CD4-positive, alpha-beta T cell (primary cell): ENCODE measurements around the gene DGKB. TPM values are rescaled to one million over a fixed set of nuclear protein-coding genes. Genes with fewer than 3 reads are reported as not detected.

Source experiments
- ATAC-seq: fragments of 200-7000 bp; cut with Tn5 transposase; one replicate; pipeline ENCODE4 v1.10.0; 2022; ENCODE audit warnings: mild to moderate bottlenecking; ENCODE audit not compliant: poor library complexity
- CTCF ChIA-PET: fragments of 350-600 bp; sonication (Branson Sonifier 250); formaldehyde crosslinking; loops from one replicate; lab custom pipeline; 2021; ENCODE audit warnings: antibody characterized with exemption, inconsistent platforms; lab: Charles Lee
- POLR2A ChIA-PET: fragments of 350-600 bp; sonication (Branson Sonifier 250); formaldehyde crosslinking; loops from one replicate; lab custom pipeline; 2021; ENCODE audit warnings: antibody characterized with exemption, inconsistent platforms; lab: Charles Lee
- DNase-seq, 14 experiments: peaks; one replicate each; pipeline ENCODE4 v3.0.0-alpha.2; 2013 to 2020; ENCODE audit warnings: mixed read lengths in 2 of 14
- H3K27ac ChIP-seq, 2 donors: one replicate each; pipeline versions ENCODE4 v1.5.1 to v1.7.0; 2013; ENCODE audit warnings: low read length in 2 of 2, low read depth in 1 of 2, mild to moderate bottlenecking in 1 of 2
- H3K27me3 ChIP-seq, 2 experiments: 1 replicate in 1 of 2; 2 replicates in 1 of 2; pipeline versions ENCODE4 v1.6.1 to v1.7.0; 2013; ENCODE audit warnings: low read length in 2 of 2, control low read depth in 1 of 2, mild to moderate bottlenecking in 1 of 2, moderate library complexity in 1 of 2; ENCODE audit not compliant: insufficient read depth in 2 of 2, control insufficient read depth in 1 of 2
- H3K36me3 ChIP-seq: one replicate; pipeline ENCODE4 v1.6.1; 2013; ENCODE audit warnings: low read length, control low read depth; ENCODE audit not compliant: insufficient read depth
- H3K4me1 ChIP-seq: one replicate; pipeline ENCODE4 v1.6.1; 2013; ENCODE audit warnings: low read length, control low read depth; ENCODE audit not compliant: insufficient read depth
- H3K4me3 ChIP-seq: one replicate; pipeline ENCODE4 v1.5.1; 2013; ENCODE audit warnings: mild to moderate bottlenecking, low read length, moderate library complexity
- H3K9me3 ChIP-seq, 2 experiments: 1 replicate in 1 of 2; 2 replicates in 1 of 2; pipeline versions ENCODE4 v1.6.1 to v1.7.0; 2013; ENCODE audit warnings: low read length in 2 of 2, mild to moderate bottlenecking in 2 of 2, control low read depth in 1 of 2, moderate library complexity in 1 of 2; ENCODE audit not compliant: control insufficient read depth in 1 of 2, insufficient read depth in 1 of 2
- H3K27ac Mint-ChIP-seq: one replicate; pipeline ENCODE4 v1.8.0; 2020; ENCODE audit warnings: mixed read lengths
- H3K27me3 Mint-ChIP-seq: one replicate; pipeline ENCODE4 v1.8.0; 2021; ENCODE audit warnings: mixed read lengths
- H3K36me3 Mint-ChIP-seq: one replicate; pipeline ENCODE4 v1.8.0; 2021; ENCODE audit warnings: low read depth, mixed read lengths
- H3K4me1 Mint-ChIP-seq: one replicate; pipeline ENCODE4 v1.8.0; 2021; ENCODE audit warnings: low read depth, mixed read lengths
- H3K4me3 Mint-ChIP-seq: one replicate; pipeline ENCODE4 v1.8.0; 2020; ENCODE audit warnings: mild to moderate bottlenecking, mixed read lengths
- H3K9me3 Mint-ChIP-seq: one replicate; pipeline ENCODE4 v1.8.0; 2020; ENCODE audit warnings: mixed read lengths
- CTCF ChIP-seq: fragments of 200-600 bp; IDR thresholded peaks from one replicate; pipeline ENCODE4 v1.8.0; 2022; ENCODE audit warnings: antibody characterized with exemption, mild to moderate bottlenecking
- intact Hi-C, 2 experiments: fragments of 100-400 bp; cut with DNase I in 1 of 2; cut with micrococcal nuclease in 1 of 2; formaldehyde crosslinking; loops; one replicate each; pipeline versions ENCODE4 v1.15.1 to v1.9.0; 2023 to 2025; cut with DNase I, micrococcal nuclease
- total RNA-seq, 174 experiments: library from RNA in 2 of 174; stranded (reverse) in 2 of 174; gene quantifications; one replicate each; pipeline ENCODE4 v1.2.3 and lab custom pipeline; 2021 to 2026

The DGKB gene
- total RNA-seq, 2 experiments from 2014 or later: not detected

DNA sequence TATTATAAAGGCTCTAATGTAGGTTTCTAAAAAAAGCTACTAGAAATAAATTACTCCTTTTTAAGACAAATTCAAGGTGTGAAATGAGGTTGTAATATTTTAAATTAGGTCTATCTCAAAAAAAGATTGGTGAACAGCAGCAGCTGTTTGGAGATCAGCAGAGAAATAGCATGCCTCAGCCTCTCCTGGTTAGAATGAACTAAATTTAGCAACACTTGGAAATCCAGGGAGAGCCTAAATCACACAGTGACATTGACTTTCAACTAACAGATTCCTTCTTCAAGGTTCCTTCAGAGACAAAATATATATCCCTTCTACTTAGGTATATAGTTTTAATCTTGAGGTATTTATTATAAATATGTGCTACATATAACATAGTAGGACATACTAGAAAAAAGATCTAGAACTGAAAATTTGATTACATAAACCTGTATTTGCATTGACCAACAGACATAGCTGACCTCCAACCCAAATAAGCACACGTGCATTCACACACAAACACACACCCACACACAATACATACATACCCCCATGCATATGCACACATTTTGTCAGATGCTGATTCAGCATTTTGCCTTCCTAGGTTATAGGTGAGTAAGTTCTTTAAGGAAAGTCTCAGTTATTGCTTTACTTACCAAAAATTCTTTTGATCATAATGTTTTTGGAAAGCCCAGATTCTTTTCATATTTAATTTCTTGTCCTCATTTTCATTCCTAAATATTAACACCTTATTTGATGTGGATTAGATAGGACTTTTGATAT, 47.3 kb downstream of the DGKB start:
- Mint-ChIP-seq H3K9me3 (peaks cover 3% of the 10 kb centered on the region), H3K27ac (no peak overlapping the region), H3K27me3 (no peaks in the 10 kb centered on the region), H3K36me3 (no peaks in the 10 kb centered on the region), H3K4me1 (no peaks in the 10 kb centered on the region), H3K4me3 (no peak overlapping the region)
- no peaks in the 10 kb centered on the region for H3K9me3 ChIP-seq
- H3K27me3 ChIP-seq: no peaks in the 10 kb centered on the region
- ATAC-seq: no peak
- ChIA-PET CTCF (no interaction called here), POLR2A (no interaction called here)
- intact Hi-C loops: no loop called here
- DNase-seq: no peak
- H3K4me3 ChIP-seq: no peak overlapping the region
- H3K27ac ChIP-seq: no peak overlapping the region
- no peak for TF ChIP-seq CTCF
- no peaks in the 10 kb centered on the region for H3K4me1 ChIP-seq
- no peaks in the 10 kb centered on the region for H3K36me3 ChIP-seq

DNA sequence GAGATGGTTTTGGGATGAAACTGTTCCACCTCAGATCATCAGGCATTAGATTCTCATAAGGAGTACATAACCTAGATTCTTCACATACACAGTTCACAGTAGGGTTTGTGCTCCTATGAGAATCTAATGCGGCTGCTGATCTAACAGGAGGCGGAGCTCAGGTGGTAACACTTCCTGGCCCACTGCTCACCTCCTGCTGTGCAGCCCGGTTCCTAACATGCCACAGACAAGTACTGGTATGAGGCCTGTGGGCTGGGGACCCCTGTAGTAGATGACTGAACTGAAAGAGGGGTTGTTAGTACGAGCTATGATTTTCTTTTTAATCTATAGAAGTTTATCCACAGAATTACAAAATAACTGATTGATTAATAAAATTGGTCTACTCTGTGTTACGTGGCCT, 48.1 kb downstream of the DGKB start:
- ChIA-PET CTCF (no interaction called here), POLR2A (no interaction called here)
- Histone ChIP-seq H3K4me1 (no peaks in the 10 kb centered on the region), H3K27ac (no peak overlapping the region), H3K4me3 (no peak overlapping the region), H3K27me3 (no peaks in the 10 kb centered on the region), H3K9me3 (no peaks in the 10 kb centered on the region), H3K36me3 (no peaks in the 10 kb centered on the region)
- Mint-ChIP-seq H3K4me1 (no peaks in the 10 kb centered on the region), H3K9me3 (peaks cover 3% of the 10 kb centered on the region), H3K27me3 (no peaks in the 10 kb centered on the region), H3K4me3 (no peak overlapping the region), H3K36me3 (no peaks in the 10 kb centered on the region), H3K27ac (no peak overlapping the region)
- no peak for TF ChIP-seq CTCF
- no peak for ATAC-seq
- intact Hi-C loops: no loop called here
- DNase-seq: no peak

DNA sequence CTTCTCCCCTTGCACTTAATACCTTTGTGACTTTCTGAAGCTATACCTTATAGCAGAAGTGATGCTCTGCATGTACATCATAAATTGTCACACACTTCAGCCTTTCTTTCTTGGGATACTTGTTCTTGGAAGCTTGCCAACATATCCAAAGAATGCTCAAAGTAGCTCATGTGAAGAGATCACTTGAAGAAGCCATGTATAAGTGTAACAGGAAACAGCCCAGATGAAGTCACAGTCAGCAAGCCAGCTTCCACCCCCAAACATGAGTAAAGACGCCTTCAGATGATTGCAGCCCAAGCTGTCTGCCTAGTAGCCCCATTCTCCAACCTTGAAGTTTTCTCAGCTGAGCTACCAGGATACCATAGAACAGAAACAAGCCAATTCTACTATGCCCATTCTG, 50.9 kb downstream of the DGKB start:
- H3K4me3 Mint-ChIP-seq: no peak overlapping the region
- no peak for TF ChIP-seq CTCF
- no peak overlapping the region for H3K27ac Mint-ChIP-seq
- Histone ChIP-seq H3K36me3 (no peaks in the 10 kb centered on the region), H3K4me3 (no peak overlapping the region), H3K9me3 (no peaks in the 10 kb centered on the region), H3K27me3 (no peaks in the 10 kb centered on the region), H3K4me1 (no peaks in the 10 kb centered on the region), H3K27ac (no peak overlapping the region)
- no peaks in the 10 kb centered on the region for H3K27me3 Mint-ChIP-seq
- H3K36me3 Mint-ChIP-seq: no peaks in the 10 kb centered on the region
- intact Hi-C loops: no loop called here
- H3K4me1 Mint-ChIP-seq: no peaks in the 10 kb centered on the region
- no peak for ATAC-seq
- ChIA-PET CTCF (no interaction called here), POLR2A (no interaction called here)
- peaks cover 2% of the 10 kb centered on the region for H3K9me3 Mint-ChIP-seq
- DNase-seq: no peak
